Karpas-422 (cell line): ENCODE results near the gene RNF125. TPM values are rescaled to one million over a fixed set of nuclear protein-coding genes. Genes with fewer than 3 reads are reported as not detected.

Source experiments
- DNase-seq: peaks from one replicate; pipeline ENCODE4 v3.0.0-alpha.2; 2015
- H2AFZ ChIP-seq: fragments of 200-600 bp; sonication (generic); 2 replicates; pipeline ENCODE4 v1.6.1; 2014; ENCODE audit warnings: antibody characterized with exemption, low read length, mixed read lengths
- H3K27ac ChIP-seq: fragments of 200-600 bp; sonication (generic); 2 replicates; pipeline ENCODE4 v1.5.1; 2014; ENCODE audit warnings: mild to moderate bottlenecking, low read length, moderate library complexity
- H3K27me3 ChIP-seq: fragments of 200-600 bp; sonication (generic); 2 replicates; pipeline ENCODE4 v1.6.1; 2014; ENCODE audit warnings: low read length, mixed read lengths
- H3K36me3 ChIP-seq: fragments of 200-600 bp; sonication (generic); 2 replicates; pipeline ENCODE4 v1.6.1; 2014; ENCODE audit warnings: low read length, mixed read lengths; ENCODE audit not compliant: insufficient read depth
- H3K4me1 ChIP-seq: fragments of 200-600 bp; sonication (generic); 2 replicates; pipeline ENCODE4 v1.6.1; 2014; ENCODE audit warnings: mild to moderate bottlenecking, low read length, mixed read lengths
- H3K4me2 ChIP-seq: fragments of 200-600 bp; sonication (generic); 2 replicates; pipeline ENCODE4 v1.6.1; 2014; ENCODE audit warnings: low read length, low read depth, mild to moderate bottlenecking; ENCODE audit not compliant: poor library complexity, severe bottlenecking
- H3K4me3 ChIP-seq: fragments of 200-600 bp; sonication (generic); 2 replicates; pipeline ENCODE4 v1.5.1; 2014; ENCODE audit warnings: mild to moderate bottlenecking, antibody characterized with exemption, low read length, mixed read lengths
- H3K79me2 ChIP-seq: fragments of 200-600 bp; sonication (generic); 2 replicates; pipeline ENCODE4 v1.6.1; 2014; ENCODE audit warnings: mild to moderate bottlenecking, low read length, mixed read lengths
- H3K9ac ChIP-seq: fragments of 200-600 bp; sonication (generic); 2 replicates; pipeline ENCODE4 v1.6.0; 2014; ENCODE audit warnings: low read length
- H3K9me2 ChIP-seq: fragments of 200-600 bp; sonication (generic), shearing (Covaris generic); replicated peaks from 2 replicates; pipeline ENCODE4 v1.6.0; 2014; ENCODE audit warnings: mild to moderate bottlenecking, low read length, moderate library complexity; ENCODE audit not compliant: insufficient read depth
- H3K9me3 ChIP-seq: fragments of 300-700, 200-600 bp; sonication (generic); 2 replicates; pipeline ENCODE4 v1.6.1; 2014; ENCODE audit warnings: low read length, mixed read lengths
- H4K20me1 ChIP-seq: fragments of 200-600 bp; sonication (generic); 2 replicates; pipeline ENCODE4 v1.6.1; 2014; ENCODE audit warnings: mild to moderate bottlenecking, antibody characterized with exemption, low read length, low read depth; ENCODE audit not compliant: insufficient read depth
- total RNA-seq: library from RNA; depleted of rRNA; stranded (reverse); fragments of >200 nt; shearing (Covaris generic); gene quantifications from 2 replicates; pipeline ENCODE4 v1.2.3, GENCODE V29; 2014; ENCODE audit warnings: low replicate concordance; rRNA removed

Gene RNF125
- total RNA-seq: not detected in 2 replicates

DNA sequence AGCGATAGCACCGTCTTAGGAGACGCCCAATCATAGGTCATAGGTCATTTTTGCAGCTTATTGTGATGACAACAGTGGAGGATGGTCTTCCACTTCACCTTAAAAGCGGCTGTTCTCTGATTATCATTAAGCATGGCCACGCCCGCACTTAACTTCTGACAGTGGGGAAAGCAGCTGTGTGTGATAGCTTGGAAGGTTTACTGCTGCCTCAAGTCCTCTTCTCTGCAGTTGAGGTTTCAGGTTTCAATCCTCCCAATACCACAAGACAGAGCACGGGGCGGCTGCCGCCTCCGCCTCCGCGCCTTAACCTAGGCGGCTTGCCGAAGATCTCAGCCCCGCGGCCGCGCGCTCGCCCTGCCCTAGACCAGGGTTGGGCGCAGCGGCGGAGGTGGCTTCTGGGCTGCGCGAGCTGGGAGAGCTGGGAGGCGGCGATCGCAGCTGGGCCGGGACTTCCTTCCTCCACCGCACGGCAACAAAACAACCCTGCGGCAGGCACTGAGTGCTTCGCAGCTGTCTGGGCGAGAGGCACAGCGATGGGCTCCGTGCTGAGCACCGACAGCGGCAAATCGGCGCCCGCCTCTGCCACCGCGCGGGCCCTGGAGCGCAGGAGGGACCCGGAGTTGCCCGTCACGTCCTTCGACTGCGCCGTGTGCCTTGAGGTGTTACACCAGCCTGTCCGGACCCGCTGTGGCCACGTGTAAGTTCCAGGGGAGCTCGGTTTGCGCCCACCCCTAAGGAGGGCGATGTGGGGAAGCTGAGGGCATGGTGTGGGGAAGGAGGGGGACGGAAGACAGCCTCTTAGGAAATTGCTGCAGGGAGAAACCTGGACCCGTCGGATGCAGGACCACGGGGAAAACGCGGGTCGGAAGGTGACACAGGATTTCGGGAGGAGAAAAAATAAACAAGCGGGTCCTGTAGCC is at the start of gene RNF125:
Gene RNF125, plus strand, starts transcription at position 495 of the 920 bp plus-strand sequence. Its CDS starts 39 bp downstream, at position 534.
- Histone ChIP-seq H3K4me2 (no peak within 1 kb of the TSS), H3K9ac (no peak within 1 kb of the TSS), H3K4me1 (no peaks in the 10 kb centered on the region), H3K27me3 (no peaks in the 10 kb centered on the region), H3K27ac (no peak within 1 kb of the TSS), H4K20me1 (no peaks in the 10 kb centered on the region), H3K79me2 (no peaks in the 10 kb centered on the region), H2AFZ (no peak within 1 kb of the TSS), H3K9me2 (no peaks in the 10 kb centered on the region), H3K36me3 (no peaks in the 10 kb centered on the region), H3K9me3 (no peaks in the 10 kb centered on the region), H3K4me3 (no peak within 1 kb of the TSS)
- no peak for DNase-seq

DNA sequence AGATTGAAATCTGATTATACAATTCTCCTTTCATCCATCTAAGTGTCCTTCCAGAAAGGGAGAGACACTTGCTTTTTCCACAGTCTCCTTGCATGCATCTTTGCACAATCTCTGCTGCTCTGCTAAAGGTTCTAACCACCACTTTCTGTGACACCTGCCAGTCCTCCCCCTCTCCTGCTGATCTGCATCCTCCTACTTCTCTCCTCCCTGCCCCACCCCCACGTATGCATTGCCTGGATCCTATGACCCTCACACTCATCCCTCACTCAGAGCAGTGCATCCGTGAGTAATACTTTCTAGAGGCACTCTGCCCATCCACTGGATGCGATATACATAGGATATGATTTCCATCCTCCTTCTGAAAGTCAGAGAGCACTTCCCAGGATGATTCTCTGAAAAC is 48.0 kb upstream of the RNF125 start:
- Histone ChIP-seq H3K79me2 (no peaks in the 10 kb centered on the region), H3K4me2 (no peak overlapping the region), H3K9me2 (no peaks in the 10 kb centered on the region), H4K20me1 (no peaks in the 10 kb centered on the region), H3K4me3 (no peak overlapping the region), H3K4me1 (no peaks in the 10 kb centered on the region), H3K36me3 (no peaks in the 10 kb centered on the region), H3K27ac (no peak overlapping the region), H3K9me3 (peaks cover 15% of the 10 kb centered on the region), H2AFZ (no peak overlapping the region), H3K9ac (no peak overlapping the region), H3K27me3 (no peaks in the 10 kb centered on the region; the same call in 1 of the 2 replicates)
- DNase-seq: no peak

DNA sequence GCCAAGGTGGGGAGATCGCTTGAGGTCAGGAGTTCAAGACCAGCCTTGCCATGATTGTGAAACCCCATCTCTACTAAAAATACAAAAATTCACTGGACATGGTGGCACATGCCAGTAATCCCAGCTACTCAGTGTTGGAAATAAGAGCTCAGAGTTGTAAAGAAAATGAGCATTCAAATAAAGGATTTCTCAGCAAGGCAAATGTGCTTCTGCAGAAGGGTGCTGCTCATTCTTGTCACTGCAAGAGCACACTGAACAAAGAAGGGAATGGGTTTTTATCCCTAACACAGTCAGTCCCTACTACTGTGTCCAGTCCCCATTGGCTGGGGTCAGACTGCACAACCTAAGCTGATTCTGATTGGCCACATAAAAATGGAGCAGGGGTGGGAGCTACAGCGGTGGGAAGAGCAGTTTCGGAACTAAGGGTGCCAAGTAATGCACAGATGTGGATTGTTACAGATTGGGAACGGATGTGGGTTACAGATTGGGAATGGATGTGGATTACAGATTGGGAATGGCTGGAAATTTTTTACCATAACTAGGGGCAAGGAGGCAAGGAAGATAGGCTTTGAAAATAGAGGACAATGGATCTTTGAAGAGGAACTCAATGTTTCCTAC is 44.6 kb upstream of the RNF125 start:
- peaks cover 19% of the 10 kb centered on the region for H3K9me3 ChIP-seq
- no peak for DNase-seq
- no peaks in the 10 kb centered on the region for H4K20me1 ChIP-seq
- no peaks in the 10 kb centered on the region for H3K4me1 ChIP-seq
- no peak overlapping the region for H3K4me3 ChIP-seq
- no peak overlapping the region for H2AFZ ChIP-seq
- no peak overlapping the region for H3K9ac ChIP-seq
- no peaks in the 10 kb centered on the region; the same call in 1 of the 2 replicates for H3K27me3 ChIP-seq
- H3K4me2 ChIP-seq: no peak overlapping the region
- H3K9me2 ChIP-seq: no peaks in the 10 kb centered on the region
- H3K79me2 ChIP-seq: no peaks in the 10 kb centered on the region
- H3K27ac ChIP-seq: no peak overlapping the region
- no peaks in the 10 kb centered on the region for H3K36me3 ChIP-seq

DNA sequence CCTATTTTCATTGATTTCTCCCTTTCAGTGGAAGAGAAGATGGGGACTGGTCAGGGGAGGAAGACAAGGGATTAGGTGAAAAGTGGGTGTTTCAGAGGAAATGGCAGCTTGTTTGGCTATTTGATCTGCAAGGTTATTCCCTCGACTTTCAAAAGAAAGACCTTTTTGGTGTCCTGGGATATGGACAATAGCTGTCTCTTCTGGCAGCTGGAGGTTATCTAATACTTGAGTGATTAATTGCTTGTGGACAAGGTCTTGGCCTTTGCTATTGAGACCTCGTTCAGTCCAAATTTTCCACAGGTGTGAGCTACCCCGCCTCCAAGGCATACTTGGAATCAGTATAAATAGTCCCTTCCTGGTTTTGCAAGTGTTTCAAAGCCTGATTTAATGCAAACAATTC is 42.4 kb upstream of the RNF125 start:
- H3K9ac ChIP-seq: no peak overlapping the region
- H3K4me1 ChIP-seq: no peaks in the 10 kb centered on the region
- no peaks in the 10 kb centered on the region for H4K20me1 ChIP-seq
- H3K27me3 ChIP-seq: no peaks in the 10 kb centered on the region; the same call in 1 of the 2 replicates
- DNase-seq: no peak
- no peaks in the 10 kb centered on the region for H3K36me3 ChIP-seq
- no peak overlapping the region for H3K4me3 ChIP-seq
- H3K79me2 ChIP-seq: no peaks in the 10 kb centered on the region
- H3K9me3 ChIP-seq: peaks cover 19% of the 10 kb centered on the region
- no peak overlapping the region for H2AFZ ChIP-seq
- H3K9me2 ChIP-seq: no peaks in the 10 kb centered on the region
- no peak overlapping the region for H3K27ac ChIP-seq
- H3K4me2 ChIP-seq: no peak overlapping the region

DNA sequence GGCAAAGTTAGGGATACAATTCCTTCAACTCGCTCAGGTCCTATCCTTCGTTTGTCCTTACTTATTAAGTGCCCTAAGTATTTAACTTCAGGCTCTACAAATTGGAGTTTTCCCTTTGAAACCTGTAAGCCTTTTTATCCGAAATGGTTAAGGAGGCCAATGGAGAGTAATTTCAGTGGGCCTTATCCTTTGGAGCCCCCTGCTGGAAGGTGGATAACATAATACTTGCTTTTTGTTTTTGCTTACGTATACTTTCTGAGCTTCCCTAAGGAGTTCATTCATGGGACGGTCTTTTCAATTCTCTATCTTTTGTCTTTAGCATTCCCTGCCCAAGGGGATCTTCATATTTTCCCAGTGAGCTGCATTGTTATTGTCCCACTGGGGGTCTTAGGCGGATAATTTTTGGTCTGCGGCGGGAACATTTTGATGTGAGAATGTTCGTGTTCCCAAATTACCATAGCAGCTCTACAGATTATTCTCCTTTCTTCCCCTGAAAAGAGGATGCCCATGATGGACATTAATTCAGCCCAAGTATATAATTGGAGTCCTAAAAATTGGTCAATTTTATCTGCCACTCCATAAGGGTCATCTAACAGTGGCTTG is 41.3 kb upstream of the RNF125 start:
- peak; percentile 83 for DNase-seq
- Histone ChIP-seq H3K36me3 (no peaks in the 10 kb centered on the region), H3K27ac (no peak overlapping the region), H4K20me1 (no peaks in the 10 kb centered on the region), H3K79me2 (no peaks in the 10 kb centered on the region), H3K4me2 (no peak overlapping the region), H2AFZ (no peak overlapping the region), H3K9me3 (peaks cover 19% of the 10 kb centered on the region), H3K27me3 (no peaks in the 10 kb centered on the region; the same call in 1 of the 2 replicates), H3K4me3 (no peak overlapping the region), H3K9ac (no peak overlapping the region), H3K9me2 (no peaks in the 10 kb centered on the region), H3K4me1 (no peaks in the 10 kb centered on the region)

DNA sequence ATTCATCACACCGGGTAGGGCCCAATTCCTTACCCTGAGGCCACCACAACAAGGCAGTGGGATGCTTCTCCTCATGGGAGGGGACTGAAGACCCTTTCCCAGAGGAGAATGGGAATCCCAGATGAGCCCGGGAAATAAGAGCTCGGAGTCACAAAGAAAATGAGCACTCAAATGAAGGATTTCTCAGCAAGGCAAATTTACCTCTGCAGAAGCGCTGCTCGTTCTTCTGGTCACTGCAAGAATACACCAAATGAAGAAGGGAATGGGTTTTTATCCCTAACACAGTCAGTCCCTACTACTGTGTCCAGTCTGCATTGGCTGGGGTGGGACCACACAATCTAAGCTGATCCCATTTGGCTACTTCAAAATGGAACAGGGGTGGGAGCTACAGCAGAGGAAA is 40.0 kb upstream of the RNF125 start:
- H3K27ac ChIP-seq: no peak overlapping the region
- no peaks in the 10 kb centered on the region; the same call in 1 of the 2 replicates for H3K27me3 ChIP-seq
- no peak overlapping the region for H3K4me3 ChIP-seq
- no peak overlapping the region for H2AFZ ChIP-seq
- H3K4me1 ChIP-seq: no peaks in the 10 kb centered on the region
- no peaks in the 10 kb centered on the region for H3K9me2 ChIP-seq
- H3K4me2 ChIP-seq: no peak overlapping the region
- H3K9me3 ChIP-seq: peaks cover 18% of the 10 kb centered on the region
- DNase-seq: no peak
- no peaks in the 10 kb centered on the region for H3K79me2 ChIP-seq
- H3K36me3 ChIP-seq: no peaks in the 10 kb centered on the region
- H4K20me1 ChIP-seq: no peaks in the 10 kb centered on the region
- no peak overlapping the region for H3K9ac ChIP-seq

DNA sequence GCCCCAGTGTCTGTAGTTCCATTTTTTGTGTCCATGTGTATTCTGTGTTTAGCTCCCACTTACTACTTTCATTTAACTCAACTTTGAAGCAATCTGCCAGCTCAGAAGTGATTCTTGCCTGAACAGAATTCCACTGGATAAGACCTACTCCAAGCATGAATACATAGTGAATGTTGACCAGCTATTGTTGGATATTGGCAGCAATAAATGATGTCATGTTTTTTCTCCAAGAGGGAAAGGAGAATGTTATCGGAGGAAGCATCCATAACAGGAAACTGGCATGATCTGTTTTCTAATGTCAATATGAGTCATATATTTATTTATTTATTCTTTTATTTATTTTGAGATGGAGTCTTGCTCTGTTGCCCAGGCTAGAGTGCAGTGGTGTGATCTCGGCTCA is 38.9 kb upstream of the RNF125 start:
- H4K20me1 ChIP-seq: no peaks in the 10 kb centered on the region
- H3K4me1 ChIP-seq: no peaks in the 10 kb centered on the region
- no peak overlapping the region for H3K4me3 ChIP-seq
- no peak overlapping the region for H3K9ac ChIP-seq
- no peak overlapping the region for H3K27ac ChIP-seq
- no peaks in the 10 kb centered on the region for H3K9me2 ChIP-seq
- H3K79me2 ChIP-seq: no peaks in the 10 kb centered on the region
- no peak for DNase-seq
- H3K27me3 ChIP-seq: no peaks in the 10 kb centered on the region; the same call in 1 of the 2 replicates
- H2AFZ ChIP-seq: no peak overlapping the region
- H3K9me3 ChIP-seq: peaks cover 8% of the 10 kb centered on the region; the same call in 1 of the 2 replicates
- no peaks in the 10 kb centered on the region for H3K36me3 ChIP-seq
- H3K4me2 ChIP-seq: no peak overlapping the region

DNA sequence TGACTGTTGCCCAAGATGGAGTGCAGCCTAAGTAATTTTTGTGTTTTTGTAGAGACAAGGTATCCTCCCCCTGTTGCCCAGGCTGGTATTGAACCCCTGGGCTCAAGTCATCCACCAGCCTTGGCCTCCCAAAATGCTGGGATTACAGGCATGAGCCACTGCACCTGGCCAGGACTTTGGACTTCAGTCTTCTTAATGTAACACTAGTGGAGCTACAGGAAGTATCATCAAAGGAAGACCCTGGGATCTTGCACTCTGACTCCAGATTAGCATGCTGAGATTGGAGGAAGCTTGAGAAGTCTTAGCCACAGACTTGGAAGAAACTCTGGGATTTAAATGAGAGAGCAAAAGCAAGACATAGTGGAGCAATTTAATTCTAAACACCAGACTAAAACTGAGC is 37.8 kb upstream of the RNF125 start:
- no peak overlapping the region for H3K4me3 ChIP-seq
- no peaks in the 10 kb centered on the region for H3K4me1 ChIP-seq
- no peak for DNase-seq
- no peak overlapping the region for H3K9ac ChIP-seq
- H3K36me3 ChIP-seq: no peaks in the 10 kb centered on the region
- no peaks in the 10 kb centered on the region for H3K27me3 ChIP-seq
- H2AFZ ChIP-seq: no peak overlapping the region
- H3K9me2 ChIP-seq: no peaks in the 10 kb centered on the region
- H3K27ac ChIP-seq: no peak overlapping the region
- H3K4me2 ChIP-seq: no peak overlapping the region
- H3K9me3 ChIP-seq: peaks cover 3% of the 10 kb centered on the region; the same call in 1 of the 2 replicates
- H3K79me2 ChIP-seq: no peaks in the 10 kb centered on the region
- no peaks in the 10 kb centered on the region for H4K20me1 ChIP-seq
